GM21526 (cell line): Measurements from ENCODE around the gene KLHDC7B.

Experiments
- ATAC-seq: cut with Tn5 transposase; IDR thresholded peaks from one replicate; pipeline ENCODE4 v1.9.1; 2021; ENCODE audit warnings: moderate library complexity; ENCODE audit not compliant: unreplicated experiment, low FRiP score

KLHDC7B gene

GRCh38 chr22:50546326-50547262 is 895 bp downstream of the KLHDC7B start:
- no peak for ATAC-seq

- ATAC-seq: no peak
Measured at GRCh38 chr22:50547263-50547985, 1.7 kb downstream of the KLHDC7B start.

- no peak for ATAC-seq
Measured at GRCh38 chr22:50548040-50548920, 2.6 kb downstream of the KLHDC7B start.

GRCh38 chr22:50548921-50549790 is 3.5 kb downstream of the KLHDC7B start:
- ATAC-seq: no peak

GRCh38 chr22:50550395-50550794 is 4.7 kb downstream of the KLHDC7B start:
- ATAC-seq: no peak

- no peak for ATAC-seq
Measured at GRCh38 chr22:50551160-50551752, 5.6 kb downstream of the KLHDC7B start.

GRCh38 chr22:50553310-50553709 is 7.6 kb downstream of the KLHDC7B start:
- ATAC-seq: no peak

GRCh38 chr22:50556703-50557102 is 11.0 kb downstream of the KLHDC7B start:
- no peak for ATAC-seq

- ATAC-seq: no peak
Measured at GRCh38 chr22:50560034-50560433, 14.3 kb downstream of the KLHDC7B start.

- no peak for ATAC-seq
Measured at GRCh38 chr22:50561401-50562358, 16.0 kb downstream of the KLHDC7B start.

GRCh38 chr22:50562523-50563412 is 17.1 kb downstream of the KLHDC7B start, which contains the start of gene SYCE3:
TSS of gene SYCE3 (minus strand) at chr22:50562919. CDS start at chr22:50556405, 6,514 bp downstream.
- peak; percentile 79 for ATAC-seq

GRCh38 chr22:50563413-50564160 is 17.9 kb downstream of the KLHDC7B start:
- no peak for ATAC-seq

- no peak for ATAC-seq
Measured at GRCh38 chr22:50564289-50564688, 18.6 kb downstream of the KLHDC7B start.

- ATAC-seq: no peak
Measured at GRCh38 chr22:50567721-50568252, 22.1 kb downstream of the KLHDC7B start.

- no peak for ATAC-seq
Measured at GRCh38 chr22:50568626-50569025, 22.9 kb downstream of the KLHDC7B start.

GRCh38 chr22:50569041-50569459 is 23.4 kb downstream of the KLHDC7B start:
- no peak for ATAC-seq
